GM19455 (cell line): ENCODE measurements around the gene STX3.
A peak's percentile ranks its signal among the peaks of the same experiment; 100 is the strongest.
"Not testable (repeated sequence)": the region's sequence is repeated elsewhere in the genome, so short reads cannot be mapped to it uniquely, and the experiment has no call there.

Source experiments
- ATAC-seq: cut with Tn5 transposase; IDR thresholded peaks from one replicate; pipeline ENCODE4 v1.9.1; 2021; ENCODE audit not compliant: unreplicated experiment

The STX3 gene

GRCh38 chr11:59787255-59787588 is 32.0 kb downstream of the STX3 start:
- no peak for ATAC-seq

GRCh38 chr11:59787816-59788215 is 32.6 kb downstream of the STX3 start:
- ATAC-seq = no peak

DNA sequence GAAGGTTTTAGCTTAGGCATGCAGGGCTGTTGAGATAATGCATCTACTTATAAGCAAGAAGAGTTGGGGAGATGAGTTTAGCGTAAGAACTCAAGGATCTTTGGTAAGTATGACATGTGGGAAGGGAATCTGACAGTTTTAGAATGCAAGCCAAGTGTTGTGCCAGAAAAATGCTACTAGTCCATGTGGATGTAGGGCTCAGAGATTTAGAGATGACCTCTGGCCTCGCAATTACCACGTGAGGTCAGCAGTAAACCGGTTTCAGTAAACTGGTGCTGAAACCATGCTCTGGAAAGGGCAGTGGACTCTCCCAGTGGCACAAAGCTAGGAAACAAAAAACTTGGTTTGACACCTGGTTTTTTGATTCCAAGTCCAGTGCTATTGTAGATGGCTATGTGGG is 36.5 kb downstream of the STX3 start:
- ATAC-seq = no peak

DNA sequence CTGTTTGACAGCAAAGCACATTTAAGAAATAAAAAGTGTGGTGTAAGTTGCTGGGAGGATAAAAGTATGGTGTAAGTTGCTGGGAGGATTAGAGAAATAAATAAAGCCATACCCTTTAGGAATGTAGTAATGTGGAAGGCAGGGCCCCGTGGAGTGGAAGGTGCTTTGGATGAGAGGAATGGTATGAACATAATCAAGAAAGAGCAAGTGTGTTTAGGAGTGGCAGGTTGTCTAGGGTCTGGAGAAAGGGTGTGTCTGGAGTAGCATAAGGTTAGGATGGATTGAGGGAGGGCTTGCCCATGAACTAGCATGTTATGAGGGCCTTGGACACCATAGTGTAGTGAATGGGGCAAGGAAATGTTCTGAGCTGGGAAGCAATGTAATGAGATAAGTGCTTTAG is 37.3 kb downstream of the STX3 start:
- no peak for ATAC-seq

- ATAC-seq = no peak
These were observed 39.2 kb downstream of the STX3 start for GRCh38 chr11:59794417-59794816.

- no peak for ATAC-seq
These were observed 45.3 kb downstream of the STX3 start for GRCh38 chr11:59800390-59801025.

DNA sequence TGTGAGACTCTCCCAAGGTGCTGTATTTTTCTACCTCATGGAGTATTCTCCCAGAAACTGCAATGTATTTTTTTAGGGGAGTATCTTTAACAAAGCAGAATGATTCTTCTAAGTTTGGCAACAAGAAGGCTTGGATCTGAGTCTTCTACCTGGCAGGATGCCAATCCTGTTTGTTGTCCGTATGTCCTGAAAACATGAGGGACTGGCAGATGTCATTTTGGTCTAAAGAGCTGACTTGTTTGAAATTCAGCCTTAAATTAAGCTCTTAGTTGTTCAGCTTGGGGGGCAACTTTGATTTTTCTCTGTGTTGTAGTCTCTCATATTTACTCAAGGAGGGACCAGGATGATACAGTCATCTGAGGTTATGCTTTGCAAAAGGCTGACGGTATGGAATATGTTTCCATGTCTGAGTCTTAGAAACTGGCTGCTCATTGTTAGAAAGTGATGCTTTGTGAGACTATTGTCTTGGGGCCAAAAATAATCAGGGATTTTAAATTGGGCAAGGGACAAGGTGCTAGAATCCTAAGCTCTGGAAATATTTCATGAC is 46.1 kb downstream of the STX3 start:
- ATAC-seq = no peak

DNA sequence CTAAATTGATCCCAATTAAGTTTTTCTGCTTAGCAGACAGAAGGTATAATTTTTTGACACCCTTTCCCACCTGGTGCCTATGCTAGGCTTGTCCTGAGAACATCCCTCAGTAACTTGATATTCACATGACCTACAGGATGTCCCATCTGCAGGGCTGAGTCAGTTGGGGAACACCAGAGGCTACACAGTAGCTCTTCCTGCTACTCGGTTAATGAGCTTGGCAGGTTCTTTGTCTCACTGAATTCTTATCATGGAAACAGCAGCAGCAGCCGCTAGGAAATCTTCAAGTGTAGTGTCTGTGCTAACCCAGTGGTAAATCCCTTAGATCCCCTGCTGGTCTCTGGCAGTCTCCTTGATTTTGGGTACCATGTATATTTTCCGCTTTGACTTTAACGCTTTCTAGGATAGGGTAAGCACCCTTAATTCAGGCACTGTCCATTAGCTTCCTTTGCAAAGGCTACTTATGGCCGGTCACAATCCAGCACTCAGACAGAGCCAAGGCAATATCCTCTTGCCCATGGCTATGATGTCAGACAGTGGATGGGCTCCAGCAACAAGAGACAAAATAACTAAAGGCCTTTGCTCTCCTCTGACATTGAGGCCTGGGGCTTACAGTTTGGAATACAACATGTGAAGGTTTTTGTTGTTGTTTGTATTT is 46.9 kb downstream of the STX3 start:
- no peak for ATAC-seq

DNA sequence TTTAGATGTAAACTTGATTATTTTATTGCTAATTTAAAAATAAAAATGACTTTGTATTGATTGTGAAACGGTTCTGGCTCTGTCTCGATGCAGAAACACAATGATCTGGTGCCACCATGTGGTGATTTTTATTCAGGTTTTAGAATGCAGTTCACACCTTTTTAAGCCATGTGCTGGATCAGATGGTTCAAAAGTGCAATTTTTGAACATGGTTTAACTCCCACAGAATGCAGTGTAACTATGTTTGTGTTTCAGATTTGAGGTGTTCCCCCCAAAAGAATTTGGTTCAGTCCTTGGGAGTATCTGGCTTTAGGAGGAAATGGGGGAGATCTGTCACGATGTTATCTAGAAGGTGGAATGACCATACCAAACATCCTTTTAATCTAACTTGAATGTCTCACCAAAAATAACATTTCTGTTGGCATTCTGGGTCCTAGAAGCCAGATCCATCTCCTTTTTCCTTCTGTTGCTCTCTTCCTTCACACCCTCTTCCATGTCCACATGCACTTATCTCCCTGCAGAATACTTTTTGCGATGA is 47.5 kb downstream of the STX3 start:
- ATAC-seq = no peak

- no peak for ATAC-seq
These were observed 48.9 kb downstream of the STX3 start for GRCh38 chr11:59804061-59804460.

- ATAC-seq = no peak
These were observed 52.0 kb downstream of the STX3 start for GRCh38 chr11:59807047-59807610.

- peak; percentile 98 for ATAC-seq
These were observed 55.2 kb downstream of the STX3 start, which contains the start of gene MRPL16 for GRCh38 chr11:59810189-59810910. MRPL16 (minus strand) TSS chr11:59810778; CDS start chr11:59810658, 120 bp downstream.

- ATAC-seq = peak; percentile 0
These were observed 55.7 kb downstream of the STX3 start for GRCh38 chr11:59810911-59811259.

DNA sequence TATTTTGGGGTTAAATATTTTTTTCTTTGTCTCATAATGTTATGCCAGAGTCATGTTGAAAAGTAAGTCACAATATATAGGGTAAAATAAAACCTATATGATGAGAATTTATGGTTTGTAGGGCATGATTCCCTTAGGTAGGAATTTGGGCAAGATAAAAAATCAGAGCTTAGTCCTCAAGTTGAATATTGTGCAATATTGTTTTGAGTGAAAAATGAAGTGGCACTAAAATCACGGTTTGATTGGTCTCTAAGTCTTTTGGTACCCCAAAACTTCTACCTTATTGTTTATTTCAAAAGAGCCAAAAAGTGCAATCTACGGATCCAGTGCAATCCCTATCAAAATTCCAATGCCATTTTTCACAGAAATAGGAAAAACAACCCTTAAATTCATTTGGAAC is 57.0 kb downstream of the STX3 start:
- no peak for ATAC-seq

DNA sequence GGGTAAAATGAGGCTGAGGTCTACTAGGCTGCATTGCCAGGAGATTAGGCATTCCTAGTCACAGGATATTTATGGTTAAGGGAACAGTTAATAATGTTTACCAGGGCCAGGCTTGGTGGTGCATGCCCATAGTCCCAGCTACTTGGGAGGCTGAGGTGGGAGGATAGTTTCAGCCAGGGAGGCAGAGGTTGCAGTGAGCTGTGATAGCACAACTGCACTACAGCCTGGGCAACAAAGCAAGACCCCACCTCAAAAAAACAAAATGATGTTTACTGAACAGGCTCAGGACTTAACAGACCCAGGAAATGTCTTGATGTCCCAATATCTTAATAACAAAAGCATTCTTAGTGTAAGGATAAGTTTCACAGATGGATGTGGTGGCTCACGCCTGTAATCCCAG is 58.2 kb downstream of the STX3 start:
- no peak for ATAC-seq

- no peak for ATAC-seq
These were observed 58.8 kb downstream of the STX3 start for GRCh38 chr11:59814021-59814420.

- no peak for ATAC-seq
These were observed 60.6 kb downstream of the STX3 start for GRCh38 chr11:59815754-59816153.

DNA sequence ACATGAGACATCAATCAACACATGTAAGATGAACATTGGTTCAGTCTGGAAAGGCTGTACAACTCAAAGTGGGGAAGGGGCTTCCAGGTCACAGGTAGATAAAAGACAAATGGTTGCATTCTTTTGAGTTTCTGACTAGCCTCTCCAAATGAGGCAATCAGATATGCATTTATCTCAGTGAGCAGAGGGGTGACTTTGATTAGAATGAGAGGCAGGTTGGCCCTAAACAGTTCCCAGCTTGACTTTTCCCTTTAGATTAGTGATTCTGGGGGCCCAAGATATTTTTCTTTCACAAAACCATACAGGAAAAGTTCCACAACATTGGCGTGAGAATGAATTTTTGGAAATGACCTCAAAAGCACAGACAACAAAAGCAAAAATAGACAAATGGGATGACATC is 61.3 kb downstream of the STX3 start:
- not testable (repeated sequence) for ATAC-seq

- ATAC-seq = no peak
These were observed 63.4 kb downstream of the STX3 start for GRCh38 chr11:59818572-59818971.

DNA sequence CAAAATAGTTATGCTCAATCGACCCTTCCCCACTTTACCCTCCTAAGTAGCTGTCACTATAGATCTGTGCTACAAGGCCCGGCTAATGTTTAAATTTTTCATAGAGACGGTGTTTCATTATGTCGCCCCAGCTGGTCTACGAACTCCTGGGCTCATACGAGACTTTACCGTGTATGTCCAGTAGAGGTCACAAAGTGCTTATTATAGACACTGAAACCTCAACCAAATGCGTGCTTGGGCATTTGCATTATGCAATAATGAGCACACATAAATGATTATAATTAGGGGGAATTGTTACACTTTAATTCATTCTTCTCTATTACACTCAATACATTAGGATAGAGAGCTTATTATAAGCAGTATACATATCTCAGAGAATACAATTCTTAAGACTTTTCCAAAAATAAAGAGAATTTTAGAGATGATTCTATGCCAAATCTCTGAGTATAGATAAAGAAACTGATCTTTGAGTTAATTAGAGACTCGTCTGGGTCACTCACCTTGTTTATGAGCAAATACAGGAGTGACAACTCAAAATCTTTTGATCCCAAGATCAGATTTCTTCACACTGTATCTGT is 67.9 kb downstream of the STX3 start:
- no peak for ATAC-seq

DNA sequence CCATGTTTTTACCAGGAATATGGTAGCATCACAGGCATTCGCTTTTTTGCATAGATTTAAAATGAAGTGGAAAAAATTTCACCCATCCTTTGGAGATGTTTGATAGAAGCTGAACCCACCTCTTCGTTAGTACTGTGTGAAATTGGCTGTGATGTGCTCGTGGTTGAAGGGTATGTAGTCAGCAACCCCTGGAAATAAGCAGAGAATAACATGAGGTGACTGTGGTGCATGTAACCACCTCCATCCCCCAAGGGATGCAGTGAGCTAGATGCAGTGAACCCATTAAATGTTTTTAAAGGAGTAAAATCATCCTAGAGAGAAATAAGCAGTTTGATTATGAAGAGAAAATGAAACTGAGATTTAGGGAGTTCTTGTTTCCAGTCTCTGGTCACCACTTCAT is 74.2 kb downstream of the STX3 start:
- no peak for ATAC-seq
